ENCODE data around the gene AKT3. TPM values are rescaled to one million over a fixed set of nuclear protein-coding genes. Genes with fewer than 3 reads are reported as not detected.

Gene AKT3
- polyA plus RNA-seq, 2 of the 4 experiments (the other 2 are of a cell fraction): 18.4 to 43.5 TPM

DNA sequence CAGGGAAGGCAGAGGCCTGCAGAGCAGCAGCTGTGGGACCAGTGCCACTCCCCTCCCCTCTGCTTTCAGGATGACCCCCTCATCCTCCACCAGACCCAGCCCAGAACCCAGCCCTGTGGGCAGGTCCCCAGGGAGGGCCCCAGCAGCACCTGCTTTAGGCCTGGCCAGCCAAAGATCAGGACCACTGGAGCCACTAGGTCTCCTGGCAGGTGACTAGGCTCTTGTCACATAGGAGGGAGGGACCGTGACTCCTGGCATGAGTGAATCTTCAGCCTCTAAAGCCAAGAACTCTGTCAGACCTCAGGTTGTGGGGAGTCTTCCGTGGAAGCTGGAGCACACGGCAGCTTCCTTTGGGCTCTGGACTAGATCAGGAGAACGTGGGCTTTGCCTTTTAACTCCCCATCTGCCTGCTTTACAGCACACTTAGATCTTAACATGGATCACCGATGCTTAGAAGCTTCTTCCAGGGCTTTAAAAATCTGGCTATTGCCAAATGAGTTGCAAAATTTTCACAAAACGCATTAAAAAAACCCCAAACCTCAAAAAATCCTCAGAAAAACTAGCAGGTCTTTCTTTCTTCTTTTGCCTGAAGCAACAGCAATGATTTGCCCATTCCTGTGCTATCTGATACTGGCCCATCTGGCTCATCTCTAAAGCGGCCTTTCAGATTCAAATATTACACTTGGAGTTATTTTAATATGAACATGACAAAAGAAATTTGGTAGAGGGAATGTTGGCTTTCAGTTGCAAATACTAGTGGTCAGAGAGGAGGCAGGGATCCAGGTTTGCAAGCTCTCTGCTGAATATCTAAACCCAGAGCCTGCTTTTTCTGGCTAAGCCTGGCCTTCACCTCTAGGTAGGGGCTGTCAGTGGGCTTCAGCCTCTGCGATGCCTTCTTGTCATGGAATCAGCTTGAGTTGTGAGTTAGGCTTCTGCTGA lies 359.0 kb downstream of the AKT3 start:
- ChIA-PET CTCF (interaction anchor here (1.3 to 2.4 kb wide), 2 partner anchors 16 to 782 kb away, joined by 3 to 6 read pairs; no protein-coding TSS in a partner anchor), POLR2A (no interaction called here)
- ATAC-seq: no peak
- WGBS (ENCODE audit: missing lambda C conversion rate): 94% methylated on average over 8 of the region's 8 CpGs
- DNase-seq (ENCODE audit: low read depth in 1 of 2, low spot score in 1 of 2): no peak
- no peaks in the 10 kb centered on the region for H3K9me3 ChIP-seq
- H3K4me2 ChIP-seq: no peak overlapping the region
- H3K4me3 ChIP-seq: no peak overlapping the region
- 0 out of 3 replicates have a peak, but pooled peaks cover 4% of the 10 kb centered on the region for H3K4me1 ChIP-seq
- no peak overlapping the region for H3K27ac ChIP-seq
- TF ChIP-seq NR3C1 (IDR thresholded peaks at IDR 0.05) (no peak), ZNF302 (CRISPR knock-in tag; IDR thresholded peaks at IDR 0.05) (no peak), KDM5A (IDR thresholded peaks at IDR 0.05) (no peak), JUNB (IDR thresholded peaks at IDR 0.05) (no peak), ESRRA (IDR thresholded peaks at IDR 0.05; ENCODE audit: borderline replicate concordance, low read length) (no peak), ZFP36 (IDR thresholded peaks at IDR 0.05; ENCODE audit: borderline replicate concordance, partially characterized antibody) (no peak), TFCP2L1 (CRISPR knock-in tag; IDR thresholded peaks at IDR 0.05) (no peak), FOXS1 (CRISPR knock-in tag; IDR thresholded peaks at IDR 0.05) (no peak), CEBPB (IDR thresholded peaks at IDR 0.05) (no peak), EP300 (IDR thresholded peaks at IDR 0.05) (no peak), FOSB (CRISPR knock-in tag; IDR thresholded peaks at IDR 0.05) (no peak), SMC3 (IDR thresholded peaks at IDR 0.05) (no peak)
- TF ChIP-seq, protein P1, sequence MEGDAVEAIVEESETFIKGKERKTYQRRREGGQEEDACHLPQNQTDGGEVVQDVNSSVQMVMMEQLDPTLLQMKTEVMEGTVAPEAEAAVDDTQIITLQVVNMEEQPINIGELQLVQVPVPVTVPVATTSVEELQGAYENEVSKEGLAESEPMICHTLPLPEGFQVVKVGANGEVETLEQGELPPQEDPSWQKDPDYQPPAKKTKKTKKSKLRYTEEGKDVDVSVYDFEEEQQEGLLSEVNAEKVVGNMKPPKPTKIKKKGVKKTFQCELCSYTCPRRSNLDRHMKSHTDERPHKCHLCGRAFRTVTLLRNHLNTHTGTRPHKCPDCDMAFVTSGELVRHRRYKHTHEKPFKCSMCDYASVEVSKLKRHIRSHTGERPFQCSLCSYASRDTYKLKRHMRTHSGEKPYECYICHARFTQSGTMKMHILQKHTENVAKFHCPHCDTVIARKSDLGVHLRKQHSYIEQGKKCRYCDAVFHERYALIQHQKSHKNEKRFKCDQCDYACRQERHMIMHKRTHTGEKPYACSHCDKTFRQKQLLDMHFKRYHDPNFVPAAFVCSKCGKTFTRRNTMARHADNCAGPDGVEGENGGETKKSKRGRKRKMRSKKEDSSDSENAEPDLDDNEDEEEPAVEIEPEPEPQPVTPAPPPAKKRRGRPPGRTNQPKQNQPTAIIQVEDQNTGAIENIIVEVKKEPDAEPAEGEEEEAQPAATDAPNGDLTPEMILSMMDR (IDR thresholded peaks at IDR 0.05): no peak
- TF ChIP-seq, protein P2, sequence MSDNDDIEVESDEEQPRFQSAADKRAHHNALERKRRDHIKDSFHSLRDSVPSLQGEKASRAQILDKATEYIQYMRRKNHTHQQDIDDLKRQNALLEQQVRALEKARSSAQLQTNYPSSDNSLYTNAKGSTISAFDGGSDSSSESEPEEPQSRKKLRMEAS (IDR thresholded peaks at IDR 0.05): no peak
- FAIRE-seq: no peak

DNA sequence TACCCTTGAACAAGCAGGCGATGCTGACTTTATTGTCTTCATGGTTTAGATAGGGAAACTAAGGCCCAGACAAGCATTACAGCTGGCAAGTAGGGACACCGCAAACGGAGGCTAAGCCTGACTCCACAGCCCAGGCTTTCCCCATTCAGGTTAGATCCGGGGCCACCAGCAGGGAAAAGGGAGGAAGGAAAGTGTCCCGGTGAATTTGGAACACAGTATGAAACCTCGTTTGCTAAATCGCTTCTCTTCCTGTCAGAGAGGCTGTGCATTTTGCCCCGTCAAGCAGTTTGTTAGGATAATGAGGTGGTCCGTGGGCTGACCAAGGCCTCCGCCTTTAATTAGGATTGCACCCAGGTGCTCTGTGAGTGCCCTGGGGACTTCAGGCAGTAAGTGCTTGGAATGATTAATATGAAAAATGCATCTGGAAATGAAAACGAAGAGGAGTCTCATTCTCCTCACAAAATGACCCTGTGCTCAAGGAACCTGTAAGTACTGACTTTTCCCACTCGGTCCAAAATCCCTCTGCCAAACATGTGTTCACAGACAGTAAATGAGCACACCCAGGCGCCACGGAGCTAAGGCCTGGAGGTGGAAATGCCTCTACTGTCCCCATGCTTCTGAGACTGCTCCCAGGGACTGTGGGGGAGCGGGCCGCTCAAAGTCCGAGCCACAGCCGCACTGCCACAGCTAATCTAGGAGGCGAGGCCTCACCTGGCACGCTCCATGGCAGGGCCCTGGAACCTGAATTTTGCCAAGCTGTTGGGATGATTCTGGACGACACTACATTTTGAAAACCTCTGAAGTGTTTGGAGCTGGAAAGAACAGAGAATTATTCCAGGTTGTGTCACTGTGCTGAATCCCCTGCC lies 360.1 kb downstream of the AKT3 start:
- Histone ChIP-seq H3K9me3 (no peaks in the 10 kb centered on the region), H3K4me2 (no peak overlapping the region), H3K27ac (no peak overlapping the region), H3K4me3 (no peak overlapping the region), H3K4me1 (0 out of 3 replicates have a peak, but pooled peaks cover 4% of the 10 kb centered on the region)
- TF ChIP-seq CBX2 (IDR thresholded peaks at IDR 0.05; ENCODE audit: borderline replicate concordance, low read depth) (no peak), JUN (IDR thresholded peaks at IDR 0.05) (no peak), ZFP36 (IDR thresholded peaks at IDR 0.05; ENCODE audit: borderline replicate concordance, partially characterized antibody) (no peak), MYC (IDR thresholded peaks at IDR 0.05; ENCODE audit: borderline replicate concordance, low read length) (no peak)
- TF ChIP-seq, protein P2 (IDR thresholded peaks at IDR 0.05): no peak
- CTCF ChIA-PET: interaction anchor here (1.3 to 2.4 kb wide), 2 partner anchors 17 to 783 kb away, joined by 3 to 6 read pairs; no protein-coding TSS in a partner anchor
- 89% methylated on average over 20 of the region's 21 CpGs for WGBS (ENCODE audit: missing lambda C conversion rate)
- ATAC-seq (no peak), FAIRE-seq (no peak), DNase-seq (ENCODE audit: low read depth in 1 of 2, low spot score in 1 of 2) (no peak)
- POLR2A ChIA-PET: no interaction called here

DNA sequence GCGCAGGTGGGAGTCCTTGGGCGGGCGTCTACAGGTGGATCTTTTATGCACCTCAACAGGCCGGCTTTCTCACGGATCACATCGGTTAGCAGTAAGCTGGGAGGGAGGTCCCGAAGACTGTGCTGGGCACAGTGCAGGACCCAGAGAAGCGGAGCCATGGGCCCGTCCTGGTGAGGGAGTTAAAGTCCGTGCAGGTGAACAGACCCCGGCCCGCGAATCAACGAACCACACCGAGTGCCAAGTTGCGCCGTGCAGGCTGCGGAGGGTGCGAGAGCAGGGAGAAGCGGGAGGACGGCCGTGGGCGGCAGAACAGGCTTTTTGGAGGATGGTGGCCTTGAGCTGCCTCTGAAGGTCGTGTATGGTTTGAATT lies 360.9 kb downstream of the AKT3 start:
- WGBS (ENCODE audit: missing lambda C conversion rate): 97% methylated on average over 24 of the region's 24 CpGs
- ChIA-PET CTCF (interaction anchor here (0.9 to 2.4 kb wide), 3 partner anchors 14 to 784 kb away, joined by 3 to 6 read pairs (median 3); no protein-coding TSS in a partner anchor), POLR2A (no interaction called here)
- 0 out of 3 replicates have a peak, but pooled peaks cover 4% of the 10 kb centered on the region for H3K4me1 ChIP-seq
- no peaks in the 10 kb centered on the region for H3K9me3 ChIP-seq
- H3K4me2 ChIP-seq: peak overlapping the region; percentile 75; the same call in 2 of the 3 replicates
- FAIRE-seq (no peak), ATAC-seq (no peak), DNase-seq (ENCODE audit: low read depth in 1 of 2, low spot score in 1 of 2) (no peak)
- H3K27ac ChIP-seq: no peak overlapping the region
- no peak overlapping the region for H3K4me3 ChIP-seq
- TF ChIP-seq, protein P3, sequence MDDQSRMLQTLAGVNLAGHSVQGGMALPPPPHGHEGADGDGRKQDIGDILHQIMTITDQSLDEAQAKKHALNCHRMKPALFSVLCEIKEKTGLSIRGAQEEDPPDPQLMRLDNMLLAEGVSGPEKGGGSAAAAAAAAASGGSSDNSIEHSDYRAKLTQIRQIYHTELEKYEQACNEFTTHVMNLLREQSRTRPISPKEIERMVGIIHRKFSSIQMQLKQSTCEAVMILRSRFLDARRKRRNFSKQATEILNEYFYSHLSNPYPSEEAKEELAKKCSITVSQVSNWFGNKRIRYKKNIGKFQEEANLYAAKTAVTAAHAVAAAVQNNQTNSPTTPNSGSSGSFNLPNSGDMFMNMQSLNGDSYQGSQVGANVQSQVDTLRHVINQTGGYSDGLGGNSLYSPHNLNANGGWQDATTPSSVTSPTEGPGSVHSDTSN (IDR thresholded peaks at IDR 0.05): no peak
- no peak for TF ChIP-seq FOXS1 (CRISPR knock-in tag; IDR thresholded peaks at IDR 0.05)
- TF ChIP-seq, protein P4, sequence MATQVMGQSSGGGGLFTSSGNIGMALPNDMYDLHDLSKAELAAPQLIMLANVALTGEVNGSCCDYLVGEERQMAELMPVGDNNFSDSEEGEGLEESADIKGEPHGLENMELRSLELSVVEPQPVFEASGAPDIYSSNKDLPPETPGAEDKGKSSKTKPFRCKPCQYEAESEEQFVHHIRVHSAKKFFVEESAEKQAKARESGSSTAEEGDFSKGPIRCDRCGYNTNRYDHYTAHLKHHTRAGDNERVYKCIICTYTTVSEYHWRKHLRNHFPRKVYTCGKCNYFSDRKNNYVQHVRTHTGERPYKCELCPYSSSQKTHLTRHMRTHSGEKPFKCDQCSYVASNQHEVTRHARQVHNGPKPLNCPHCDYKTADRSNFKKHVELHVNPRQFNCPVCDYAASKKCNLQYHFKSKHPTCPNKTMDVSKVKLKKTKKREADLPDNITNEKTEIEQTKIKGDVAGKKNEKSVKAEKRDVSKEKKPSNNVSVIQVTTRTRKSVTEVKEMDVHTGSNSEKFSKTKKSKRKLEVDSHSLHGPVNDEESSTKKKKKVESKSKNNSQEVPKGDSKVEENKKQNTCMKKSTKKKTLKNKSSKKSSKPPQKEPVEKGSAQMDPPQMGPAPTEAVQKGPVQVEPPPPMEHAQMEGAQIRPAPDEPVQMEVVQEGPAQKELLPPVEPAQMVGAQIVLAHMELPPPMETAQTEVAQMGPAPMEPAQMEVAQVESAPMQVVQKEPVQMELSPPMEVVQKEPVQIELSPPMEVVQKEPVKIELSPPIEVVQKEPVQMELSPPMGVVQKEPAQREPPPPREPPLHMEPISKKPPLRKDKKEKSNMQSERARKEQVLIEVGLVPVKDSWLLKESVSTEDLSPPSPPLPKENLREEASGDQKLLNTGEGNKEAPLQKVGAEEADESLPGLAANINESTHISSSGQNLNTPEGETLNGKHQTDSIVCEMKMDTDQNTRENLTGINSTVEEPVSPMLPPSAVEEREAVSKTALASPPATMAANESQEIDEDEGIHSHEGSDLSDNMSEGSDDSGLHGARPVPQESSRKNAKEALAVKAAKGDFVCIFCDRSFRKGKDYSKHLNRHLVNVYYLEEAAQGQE (IDR thresholded peaks at IDR 0.05): no peak
- TF ChIP-seq, protein P2 (IDR thresholded peaks at IDR 0.05): no peak
- TF ChIP-seq SMC3 (IDR thresholded peaks at IDR 0.05): no peak
- TF ChIP-seq EHMT2 (IDR thresholded peaks at IDR 0.05; ENCODE audit: low read depth): no peak
- TF ChIP-seq, protein P5, sequence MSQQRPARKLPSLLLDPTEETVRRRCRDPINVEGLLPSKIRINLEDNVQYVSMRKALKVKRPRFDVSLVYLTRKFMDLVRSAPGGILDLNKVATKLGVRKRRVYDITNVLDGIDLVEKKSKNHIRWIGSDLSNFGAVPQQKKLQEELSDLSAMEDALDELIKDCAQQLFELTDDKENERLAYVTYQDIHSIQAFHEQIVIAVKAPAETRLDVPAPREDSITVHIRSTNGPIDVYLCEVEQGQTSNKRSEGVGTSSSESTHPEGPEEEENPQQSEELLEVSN (IDR thresholded peaks at IDR 0.05; ENCODE audit: borderline replicate concordance, low read depth): no peak
- no peak for TF ChIP-seq EP300 (IDR thresholded peaks at IDR 0.05)
- no peak for TF ChIP-seq CHD2 (IDR thresholded peaks at IDR 0.05; ENCODE audit: low read length, partially characterized antibody)

Measured in A549 (cell line).